ENCODE measurements around the gene LTF. TPM values are rescaled to one million over a fixed set of nuclear protein-coding genes. Genes with fewer than 3 reads are reported as not detected.

The LTF gene
- total and polyA plus RNA-seq, 2 of the 13 experiments (the other 11 are each of a cell fraction or from before 2014, with no cell fraction given), result not detected

DNA sequence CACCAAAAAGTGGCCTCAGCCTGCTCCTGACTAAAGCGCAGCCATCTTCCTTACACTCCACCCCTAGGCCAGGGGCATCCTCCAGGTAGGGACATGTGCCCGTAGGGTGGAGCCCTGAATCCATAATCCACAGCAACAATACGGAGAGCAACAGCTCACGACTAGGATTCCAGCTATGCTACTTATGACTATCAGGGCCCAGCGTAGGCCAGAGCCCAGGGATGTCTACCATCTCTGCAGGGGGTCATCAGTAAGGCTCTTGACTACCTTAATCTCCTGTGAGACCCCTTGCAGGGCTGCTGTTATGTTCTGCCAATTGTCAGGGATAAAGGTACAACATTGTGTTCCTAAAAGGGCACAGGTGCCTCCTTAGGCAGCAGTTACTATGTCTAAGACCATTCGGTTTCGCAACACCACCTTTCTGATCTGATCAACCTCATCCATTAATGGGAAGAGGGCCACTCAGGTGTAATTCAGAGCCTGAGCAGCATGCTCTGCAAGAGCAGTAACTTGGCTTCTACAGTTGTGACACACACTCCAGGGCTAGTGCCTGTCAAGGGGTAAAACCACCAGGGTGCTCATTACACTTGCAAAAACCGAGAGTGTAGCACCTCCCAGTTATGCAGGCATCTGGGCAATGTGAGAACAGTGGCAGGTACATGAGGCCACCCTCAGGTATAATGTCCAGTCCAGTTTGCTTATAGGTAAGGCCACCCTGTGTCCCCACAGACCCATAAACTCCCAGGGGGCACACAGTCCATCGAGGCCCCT is 46.7 kb downstream of the LTF start:
- Histone ChIP-seq H3K4me2 (ENCODE audit: low read depth, low read length) (no peak overlapping the region), H3K27ac (ENCODE audit: extremely low read length, insufficient read depth, low read length) (no peak overlapping the region), H3K9ac (ENCODE audit: insufficient read depth, low read depth, low read length) (no peak overlapping the region), H3K9me3 (ENCODE audit: low read length) (no peaks in the 10 kb centered on the region), H3K27me3 (ENCODE audit: control insufficient read depth in 1 of 2, insufficient read depth in 2 of 2, low read length in 2 of 2) (peaks cover 1 to 5% of the 10 kb centered on the region in 2 experiments; a peak in 2 of 5 replicates), H3K4me1 (ENCODE audit: insufficient read depth, low read length) (no peaks in the 10 kb centered on the region), H3K79me2 (ENCODE audit: insufficient read depth, low read length) (no peaks in the 10 kb centered on the region), H3K36me3 (replicated peaks in 1 of 2; ENCODE audit: control insufficient read depth in 1 of 2, insufficient read depth in 2 of 2, low read length in 2 of 2) (no peaks in the 10 kb centered on the region), H3K4me3 (replicated peaks in 1 of 3; ENCODE audit: insufficient read depth in 1 of 3, low read depth in 2 of 3, low read length in 3 of 3) (no peak overlapping the region), H2AFZ (ENCODE audit: low read length) (no peak overlapping the region), H4K20me1 (ENCODE audit: insufficient read depth, low read length) (no peaks in the 10 kb centered on the region)
- intact Hi-C loops (cut with micrococcal nuclease; ENCODE audit: unreplicated experiment), result no loop called here
- ATAC-seq, result no peak
- no peak for TF ChIP-seq NR2C2 (CRISPR knock-in tag; IDR thresholded peaks at IDR 0.05; ENCODE audit: borderline replicate concordance)
- TF ChIP-seq, protein P1, sequence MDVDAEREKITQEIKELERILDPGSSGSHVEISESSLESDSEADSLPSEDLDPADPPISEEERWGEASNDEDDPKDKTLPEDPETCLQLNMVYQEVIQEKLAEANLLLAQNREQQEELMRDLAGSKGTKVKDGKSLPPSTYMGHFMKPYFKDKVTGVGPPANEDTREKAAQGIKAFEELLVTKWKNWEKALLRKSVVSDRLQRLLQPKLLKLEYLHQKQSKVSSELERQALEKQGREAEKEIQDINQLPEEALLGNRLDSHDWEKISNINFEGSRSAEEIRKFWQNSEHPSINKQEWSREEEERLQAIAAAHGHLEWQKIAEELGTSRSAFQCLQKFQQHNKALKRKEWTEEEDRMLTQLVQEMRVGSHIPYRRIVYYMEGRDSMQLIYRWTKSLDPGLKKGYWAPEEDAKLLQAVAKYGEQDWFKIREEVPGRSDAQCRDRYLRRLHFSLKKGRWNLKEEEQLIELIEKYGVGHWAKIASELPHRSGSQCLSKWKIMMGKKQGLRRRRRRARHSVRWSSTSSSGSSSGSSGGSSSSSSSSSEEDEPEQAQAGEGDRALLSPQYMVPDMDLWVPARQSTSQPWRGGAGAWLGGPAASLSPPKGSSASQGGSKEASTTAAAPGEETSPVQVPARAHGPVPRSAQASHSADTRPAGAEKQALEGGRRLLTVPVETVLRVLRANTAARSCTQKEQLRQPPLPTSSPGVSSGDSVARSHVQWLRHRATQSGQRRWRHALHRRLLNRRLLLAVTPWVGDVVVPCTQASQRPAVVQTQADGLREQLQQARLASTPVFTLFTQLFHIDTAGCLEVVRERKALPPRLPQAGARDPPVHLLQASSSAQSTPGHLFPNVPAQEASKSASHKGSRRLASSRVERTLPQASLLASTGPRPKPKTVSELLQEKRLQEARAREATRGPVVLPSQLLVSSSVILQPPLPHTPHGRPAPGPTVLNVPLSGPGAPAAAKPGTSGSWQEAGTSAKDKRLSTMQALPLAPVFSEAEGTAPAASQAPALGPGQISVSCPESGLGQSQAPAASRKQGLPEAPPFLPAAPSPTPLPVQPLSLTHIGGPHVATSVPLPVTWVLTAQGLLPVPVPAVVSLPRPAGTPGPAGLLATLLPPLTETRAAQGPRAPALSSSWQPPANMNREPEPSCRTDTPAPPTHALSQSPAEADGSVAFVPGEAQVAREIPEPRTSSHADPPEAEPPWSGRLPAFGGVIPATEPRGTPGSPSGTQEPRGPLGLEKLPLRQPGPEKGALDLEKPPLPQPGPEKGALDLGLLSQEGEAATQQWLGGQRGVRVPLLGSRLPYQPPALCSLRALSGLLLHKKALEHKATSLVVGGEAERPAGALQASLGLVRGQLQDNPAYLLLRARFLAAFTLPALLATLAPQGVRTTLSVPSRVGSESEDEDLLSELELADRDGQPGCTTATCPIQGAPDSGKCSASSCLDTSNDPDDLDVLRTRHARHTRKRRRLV (CRISPR knock-in tag; IDR thresholded peaks at IDR 0.05), result no peak
- TF ChIP-seq CEBPB (IDR thresholded peaks at IDR 0.05; ENCODE audit: borderline replicate concordance, low read depth, low read length), result peak; percentile 42; the same call in 1 of the 2 replicates
- no peak for TF ChIP-seq FOXO1 (CRISPR knock-in tag; IDR thresholded peaks at IDR 0.05)
- BruUV-seq (replicated peaks), result no TSS peak
- DNase-seq (ENCODE audit: low spot score), result no peak
- POLR2A ChIA-PET, result no interaction called here
- FAIRE-seq, result no peak
- CTCF ChIA-PET (ENCODE audit: low intra/inter-chr PET ratio, low total read pairs), result no interaction called here
- 31% methylated on average over 8 of the region's 9 CpGs for WGBS (ENCODE audit: low lambda C conversion rate)
- in situ Hi-C loops (cut with HindIII; ENCODE audit: extremely low pct_ligation_motif_present, low pct_unique_long_range_greater_than_20kb), result no loop called here

Measured in HepG2 (cell line).